BLaER1 treated with 17β-estradiol and CSF1 and Interleukin-3, amounts not matched to agents 10 nM and 100 nM (cell line): ENCODE measurements around the gene ACTG1.

Experiments
- H3K27ac ChIP-seq, 11 experiments: shearing (Covaris generic); formaldehyde crosslinking; 2 replicates each; pipeline ENCODE4 v1.8.1; 2022
- H3K27me3 ChIP-seq, 11 experiments: shearing (Covaris generic); formaldehyde crosslinking; 2 replicates each; pipeline ENCODE4 v1.8.1; 2022
- H3K36me3 ChIP-seq, 11 experiments: shearing (Covaris generic); formaldehyde crosslinking; 2 replicates each; pipeline ENCODE4 v1.8.1; 2022
- H3K4me1 ChIP-seq, 10 experiments: shearing (Covaris generic); formaldehyde crosslinking; 2 replicates each; pipeline ENCODE4 v1.8.1; 2022
- H3K4me2 ChIP-seq, 11 experiments: shearing (Covaris generic); formaldehyde crosslinking; 2 replicates each; pipeline ENCODE4 v1.8.1; 2022
- H3K4me3 ChIP-seq, 10 experiments: shearing (Covaris generic); formaldehyde crosslinking; 2 replicates each; pipeline ENCODE4 v1.8.1; 2022
- H3K9ac ChIP-seq, 11 experiments: shearing (Covaris generic); formaldehyde crosslinking; 2 replicates each; pipeline ENCODE4 v1.8.1; 2022
- H3K9me3 ChIP-seq, 11 experiments: shearing (Covaris generic); formaldehyde crosslinking; replicated peaks in 1 of 11; 2 replicates each; pipeline ENCODE4 v1.8.1; 2022
- H4K20me1 ChIP-seq, 11 experiments: shearing (Covaris generic); formaldehyde crosslinking; 2 replicates each; pipeline ENCODE4 v1.8.1; 2022
- Cebpa-rat ChIP-seq, 11 experiments: shearing (Covaris generic); IDR thresholded peaks; 2 replicates each; pipeline ENCODE4 v1.8.1; 2022

ACTG1 gene

DNA sequence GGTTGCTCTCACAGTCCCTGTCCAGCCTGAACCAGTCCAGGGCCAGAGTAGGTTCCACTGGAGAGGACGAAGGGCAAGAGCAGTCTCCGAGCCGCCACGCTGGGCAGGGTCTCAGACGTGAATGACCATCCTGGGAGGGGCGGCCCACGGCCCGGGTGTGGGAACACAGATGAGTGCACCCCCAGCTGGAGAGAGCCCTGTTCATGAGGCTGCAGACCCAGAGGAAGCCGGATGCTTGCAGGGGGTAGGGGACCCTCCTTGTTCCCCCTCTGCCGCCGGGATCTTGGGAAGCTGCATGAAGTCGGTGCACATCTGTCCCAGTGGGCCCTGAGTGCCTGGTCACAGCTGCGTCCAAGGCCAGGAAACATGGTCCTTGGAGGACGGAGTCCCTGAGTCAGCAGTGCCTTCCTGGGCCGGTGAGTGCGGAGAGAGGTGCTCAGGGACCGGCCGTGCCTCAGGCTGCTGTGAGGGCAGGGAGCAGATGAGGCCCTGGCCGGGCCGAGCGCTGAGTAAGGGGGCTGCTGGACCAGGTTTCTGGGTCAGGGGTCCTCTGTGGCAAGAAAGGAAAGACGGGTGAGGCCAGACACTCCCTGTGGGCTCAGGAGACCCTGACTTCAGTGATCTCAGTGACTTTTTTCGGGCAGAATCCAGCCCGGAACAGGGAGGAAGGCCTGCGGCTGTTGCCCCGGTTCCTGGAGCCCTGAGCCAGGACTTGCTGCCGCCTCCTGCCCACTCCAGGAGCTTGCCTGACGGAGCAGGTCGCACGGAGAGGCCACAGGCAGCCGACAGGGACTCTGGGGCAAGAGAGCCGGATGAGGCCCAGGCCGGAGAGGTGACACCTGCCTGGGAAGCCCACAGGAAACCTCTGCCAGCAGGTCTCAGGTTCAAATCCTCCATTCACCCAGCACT lies 45.8 kb downstream of the ACTG1 start:
- H3K27ac ChIP-seq = peak overlapping the region in 2 of 11 experiments; percentile 19 to 34; a peak in 1 of 22 replicates
- H3K4me3 ChIP-seq = no peak overlapping the region
- H3K9me3 ChIP-seq = no peaks in the 10 kb centered on the region
- peaks cover 0 to 67% (median 8%) of the 10 kb centered on the region in 11 experiments; a peak in 7 of 22 replicates for H4K20me1 ChIP-seq
- peaks cover 0 to 58% (median 35%) of the 10 kb centered on the region in 11 experiments; a peak in 16 of 22 replicates for H3K36me3 ChIP-seq
- H3K4me1 ChIP-seq = peaks cover 0 to 92% (median 75%) of the 10 kb centered on the region in 10 experiments; a peak in 16 of 20 replicates
- no peak for TF ChIP-seq Cebpa-rat (IDR thresholded peaks at IDR 0.05)
- peak overlapping the region in 8 of 11 experiments; percentile 19 to 86 (median 68); a peak in 16 of 22 replicates for H3K4me2 ChIP-seq
- no peaks in the 10 kb centered on the region for H3K27me3 ChIP-seq
- H3K9ac ChIP-seq = peak overlapping the region in 4 of 11 experiments; percentile 2 to 54 (median 17); a peak in 7 of 22 replicates

DNA sequence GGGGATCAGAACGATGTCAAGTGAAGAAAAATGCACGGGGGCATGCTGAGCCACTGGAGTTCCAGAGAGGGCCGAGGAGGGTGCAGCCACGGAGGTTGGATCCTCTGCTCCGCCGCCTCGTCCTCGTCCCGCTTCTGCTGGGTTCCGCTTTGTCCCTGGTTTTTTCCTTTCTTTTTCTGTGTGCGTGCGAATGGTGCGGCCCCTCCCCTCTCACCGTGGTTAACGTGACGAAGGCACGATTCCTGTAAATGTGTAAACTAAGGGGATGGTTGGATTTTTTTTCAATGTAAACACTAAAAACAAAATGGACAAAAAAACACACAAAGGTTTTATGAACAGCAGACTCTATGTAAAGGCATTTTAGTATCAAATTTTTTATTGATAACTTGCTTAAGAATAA lies 46.7 kb downstream of the ACTG1 start:
- Histone ChIP-seq H3K9me3 (no peaks in the 10 kb centered on the region), H3K27me3 (no peaks in the 10 kb centered on the region), H3K36me3 (peaks cover 0 to 67% (median 44%) of the 10 kb centered on the region in 11 experiments; a peak in 16 of 22 replicates), H3K9ac (no peak overlapping the region), H3K4me2 (peak overlapping the region in 2 of 11 experiments; percentile 66 to 72; a peak in 4 of 22 replicates), H4K20me1 (peaks cover 0 to 76% (median 8%) of the 10 kb centered on the region in 11 experiments; a peak in 7 of 22 replicates), H3K4me1 (peaks cover 0 to 83% (median 67%) of the 10 kb centered on the region in 10 experiments; a peak in 16 of 20 replicates), H3K27ac (no peak overlapping the region), H3K4me3 (no peak overlapping the region)
- TF ChIP-seq Cebpa-rat (IDR thresholded peaks at IDR 0.05) = no peak

DNA sequence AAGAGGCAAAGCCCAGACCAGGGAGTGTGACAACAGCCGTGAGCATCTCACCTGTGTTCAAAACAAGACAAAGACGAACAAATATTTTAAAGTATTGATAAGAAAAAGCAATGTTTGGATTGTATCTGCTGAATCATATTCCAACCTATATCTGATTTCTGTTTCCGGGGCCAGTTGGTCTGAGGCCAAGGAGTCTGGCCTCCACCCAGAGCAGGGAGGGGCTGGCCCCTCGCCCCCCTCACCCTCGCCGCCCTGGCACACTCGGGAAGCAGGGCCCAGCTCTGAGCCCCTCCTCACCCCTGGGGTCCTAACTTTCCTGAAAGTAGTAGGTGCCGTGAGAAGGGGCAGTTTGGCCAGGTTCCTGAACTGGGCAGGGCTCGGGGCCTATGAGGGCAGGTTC lies 48.0 kb downstream of the ACTG1 start:
- peaks cover 0 to 83% (median 65%) of the 10 kb centered on the region in 10 experiments; a peak in 16 of 20 replicates for H3K4me1 ChIP-seq
- H3K9ac ChIP-seq = peak overlapping the region in 5 of 11 experiments; percentile 21 to 51 (median 44); a peak in 7 of 22 replicates
- no peaks in the 10 kb centered on the region for H3K9me3 ChIP-seq
- no peaks in the 10 kb centered on the region for H3K27me3 ChIP-seq
- peak overlapping the region in 7 of 11 experiments; percentile 7 to 60 (median 51); a peak in 9 of 22 replicates for H3K4me2 ChIP-seq
- peak overlapping the region in 2 of 11 experiments; percentile 17 to 40; a peak in 3 of 22 replicates for H3K27ac ChIP-seq
- H4K20me1 ChIP-seq = peaks cover 0 to 89% (median 8%) of the 10 kb centered on the region in 11 experiments; a peak in 7 of 22 replicates
- no peak overlapping the region for H3K4me3 ChIP-seq
- no peak for TF ChIP-seq Cebpa-rat (IDR thresholded peaks at IDR 0.05)
- peaks cover 0 to 80% (median 51%) of the 10 kb centered on the region in 11 experiments; a peak in 16 of 22 replicates for H3K36me3 ChIP-seq

DNA sequence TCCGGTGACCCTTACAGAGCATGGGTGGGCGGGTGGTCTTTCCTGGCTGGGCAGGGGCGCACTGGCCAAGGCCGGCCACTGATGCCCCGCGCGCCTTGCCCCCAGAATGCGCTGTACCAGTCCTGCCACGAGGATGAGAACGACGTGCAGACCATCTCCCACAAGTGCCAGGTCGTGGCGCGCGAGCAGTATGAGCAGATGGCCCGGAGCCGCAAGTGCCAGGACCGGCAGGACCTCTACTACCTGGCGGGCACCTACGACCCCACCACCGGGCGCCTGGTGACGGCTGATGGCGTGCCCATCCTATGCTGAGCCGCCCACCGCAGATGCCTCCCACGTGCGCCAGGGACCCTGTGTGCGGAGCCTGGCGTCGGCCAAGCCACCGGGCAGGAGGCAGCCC lies 49.1 kb downstream of the ACTG1 start:
- TF ChIP-seq Cebpa-rat (IDR thresholded peaks at IDR 0.05) = no peak
- no peak overlapping the region; a peak in 1 of 22 replicates for H3K4me2 ChIP-seq
- H3K27ac ChIP-seq = no peak overlapping the region
- H3K36me3 ChIP-seq = peaks cover 0 to 90% (median 51%) of the 10 kb centered on the region in 11 experiments; a peak in 16 of 22 replicates
- H3K9me3 ChIP-seq = no peaks in the 10 kb centered on the region
- no peaks in the 10 kb centered on the region for H3K27me3 ChIP-seq
- H4K20me1 ChIP-seq = peaks cover 0 to 98% (median 8%) of the 10 kb centered on the region in 11 experiments; a peak in 7 of 22 replicates
- no peak overlapping the region for H3K4me3 ChIP-seq
- H3K4me1 ChIP-seq = peaks cover 10 to 83% (median 65%) of the 10 kb centered on the region in 10 experiments; a peak in 19 of 20 replicates
- no peak overlapping the region for H3K9ac ChIP-seq

DNA sequence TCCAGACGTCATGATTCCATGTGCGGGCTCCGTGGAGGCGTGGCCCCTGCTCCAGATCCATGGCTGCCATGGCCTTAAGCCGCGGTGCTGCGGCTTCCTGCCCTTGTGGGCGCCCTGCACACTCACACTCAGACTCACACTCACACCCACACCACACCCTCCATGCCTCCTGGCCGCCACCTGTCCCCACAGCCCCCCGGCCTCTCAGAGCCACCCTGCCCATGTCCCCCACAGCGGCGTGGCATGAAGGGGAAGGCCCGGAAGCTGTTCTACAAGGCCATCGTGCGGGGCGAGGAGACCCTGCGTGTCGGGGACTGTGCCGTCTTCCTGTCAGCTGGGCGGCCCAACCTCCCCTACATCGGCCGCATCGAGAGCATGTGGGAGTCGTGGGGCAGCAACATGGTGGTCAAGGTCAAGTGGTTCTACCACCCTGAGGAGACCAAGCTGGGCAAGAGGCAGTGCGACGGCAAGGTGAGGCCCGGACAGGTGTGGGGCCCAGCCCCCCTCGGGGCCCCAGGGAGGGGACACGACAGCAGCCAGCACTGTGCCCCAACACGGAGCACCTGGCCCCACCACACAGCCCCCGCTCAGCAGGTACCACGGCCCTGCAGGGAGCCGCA lies 50.0 kb downstream of the ACTG1 start:
- no peak for TF ChIP-seq Cebpa-rat (IDR thresholded peaks at IDR 0.05)
- Histone ChIP-seq H3K36me3 (peaks cover 0 to 95% (median 51%) of the 10 kb centered on the region in 11 experiments; a peak in 16 of 22 replicates), H3K4me2 (no peak overlapping the region; a peak in 1 of 22 replicates), H4K20me1 (peaks cover 0 to 95% (median 8%) of the 10 kb centered on the region in 11 experiments; a peak in 8 of 22 replicates), H3K4me3 (no peak overlapping the region), H3K4me1 (peaks cover 11 to 81% (median 63%) of the 10 kb centered on the region in 10 experiments; a peak in 19 of 20 replicates), H3K9ac (no peak overlapping the region), H3K27me3 (no peaks in the 10 kb centered on the region), H3K9me3 (no peaks in the 10 kb centered on the region), H3K27ac (no peak overlapping the region)

DNA sequence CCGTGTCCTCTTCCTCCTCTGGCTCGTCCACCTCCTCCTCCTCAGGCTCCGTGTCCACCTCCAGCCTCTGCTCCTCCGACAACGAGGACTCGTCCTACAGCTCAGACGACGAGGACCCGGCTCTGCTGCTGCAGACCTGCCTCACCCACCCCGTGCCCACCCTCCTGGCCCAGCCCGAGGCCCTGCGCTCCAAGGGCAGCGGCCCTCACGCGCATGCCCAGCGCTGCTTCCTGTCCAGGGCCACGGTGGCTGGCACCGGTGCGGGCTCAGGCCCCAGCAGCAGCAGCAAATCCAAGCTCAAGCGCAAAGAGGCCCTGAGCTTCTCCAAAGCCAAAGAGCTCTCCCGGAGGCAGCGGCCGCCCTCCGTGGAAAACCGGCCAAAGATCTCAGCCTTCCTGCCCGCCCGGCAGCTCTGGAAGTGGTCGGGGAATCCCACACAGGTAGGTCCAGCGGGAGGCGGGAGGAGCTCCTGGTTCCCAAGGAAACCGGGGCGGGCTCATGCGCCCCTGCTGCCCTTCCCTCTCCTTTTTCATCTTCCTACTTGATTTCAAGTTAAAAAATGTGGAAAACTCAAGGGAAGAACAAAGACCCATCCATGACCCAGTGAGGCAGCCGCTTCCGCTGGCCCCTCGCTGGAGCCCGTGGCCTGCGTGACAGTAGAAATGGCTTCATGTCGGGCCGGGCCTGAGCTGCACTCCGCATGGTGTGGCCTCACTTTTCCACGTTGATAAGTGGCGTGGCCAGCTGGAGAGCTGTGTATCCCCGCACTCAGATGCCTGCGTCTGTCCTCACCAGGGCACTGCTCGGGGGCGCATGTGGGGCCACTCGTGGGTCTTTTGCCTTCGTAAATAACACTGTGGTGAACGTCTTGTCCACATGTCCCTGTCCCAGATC lies 50.7 kb downstream of the ACTG1 start:
- Histone ChIP-seq H3K4me3 (no peak overlapping the region), H3K9ac (no peak overlapping the region), H4K20me1 (peaks cover 0 to 87% (median 6%) of the 10 kb centered on the region in 11 experiments; a peak in 7 of 22 replicates), H3K36me3 (peaks cover 0 to 93% (median 51%) of the 10 kb centered on the region in 11 experiments; a peak in 16 of 22 replicates), H3K4me1 (peaks cover 13 to 79% (median 61%) of the 10 kb centered on the region in 10 experiments), H3K27ac (no peak overlapping the region), H3K9me3 (no peaks in the 10 kb centered on the region), H3K4me2 (no peak overlapping the region; a peak in 1 of 22 replicates), H3K27me3 (no peaks in the 10 kb centered on the region)
- no peak for TF ChIP-seq Cebpa-rat (IDR thresholded peaks at IDR 0.05)

DNA sequence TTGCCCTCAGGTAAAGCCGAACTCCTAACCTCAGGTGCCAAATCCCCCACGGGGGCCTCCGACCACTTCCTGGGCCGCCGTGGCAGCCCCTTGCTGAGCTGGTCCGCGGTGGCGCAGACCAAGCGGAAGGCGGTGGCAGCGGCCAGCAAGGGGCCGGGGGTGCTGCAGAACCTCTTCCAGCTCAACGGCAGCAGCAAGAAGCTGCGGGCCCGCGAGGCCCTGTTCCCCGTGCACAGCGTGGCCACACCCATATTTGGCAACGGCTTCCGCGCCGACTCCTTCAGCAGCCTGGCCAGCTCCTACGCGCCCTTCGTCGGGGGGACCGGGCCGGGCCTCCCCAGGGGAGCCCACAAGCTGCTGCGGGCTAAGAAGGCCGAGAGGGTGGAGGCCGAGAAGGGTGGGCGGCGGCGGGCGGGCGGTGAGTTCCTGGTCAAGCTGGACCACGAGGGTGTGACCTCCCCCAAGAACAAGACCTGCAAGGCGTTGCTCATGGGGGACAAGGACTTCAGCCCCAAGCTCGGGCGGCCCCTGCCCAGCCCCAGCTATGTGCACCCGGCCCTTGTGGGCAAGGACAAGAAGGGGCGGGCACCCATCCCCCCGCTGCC lies 51.6 kb downstream of the ACTG1 start:
- Histone ChIP-seq H3K4me2 (peak overlapping the region in 4 of 11 experiments; percentile 48 to 83 (median 74); a peak in 5 of 22 replicates), H3K27ac (no peak overlapping the region; a peak in 1 of 22 replicates), H3K9me3 (no peaks in the 10 kb centered on the region), H3K4me3 (no peak overlapping the region), H3K36me3 (peaks cover 0 to 85% (median 46%) of the 10 kb centered on the region in 11 experiments; a peak in 16 of 22 replicates), H3K27me3 (peaks cover 0 to 8% (median 0%) of the 10 kb centered on the region in 11 experiments; a peak in 4 of 22 replicates), H3K4me1 (peaks cover 22 to 80% (median 62%) of the 10 kb centered on the region in 10 experiments), H4K20me1 (peaks cover 0 to 79% (median 5%) of the 10 kb centered on the region in 11 experiments; a peak in 6 of 22 replicates), H3K9ac (no peak overlapping the region; a peak in 1 of 22 replicates)
- TF ChIP-seq Cebpa-rat (IDR thresholded peaks at IDR 0.05) = no peak
